ENCODE measurements around the gene TCAP.
A peak's percentile ranks its signal among the peaks of the same experiment; 100 is the strongest.

The TCAP gene

GRCh38 chr17:39665642-39666224, 584 bp downstream of the TCAP start:
- peak overlapping the region in 2 of 3 experiments; percentile 50 to 62 for H3K4me3 Mint-ChIP-seq
- H3K36me3 Mint-ChIP-seq (ENCODE audit: low read depth), result peaks cover 8% of the 10 kb centered on the region
- no peaks in the 10 kb centered on the region for H3K9me3 Mint-ChIP-seq
- TF ChIP-seq CTCF (IDR thresholded peaks at IDR 0.05; ENCODE audit: unreplicated experiment in 3 of 3), result peak in 1 of 3 experiments; percentile 6
- H3K4me1 Mint-ChIP-seq, result peaks cover 14% of the 10 kb centered on the region
- no peak overlapping the region for H3K27ac Mint-ChIP-seq
- peaks cover 52% of the 10 kb centered on the region for H3K27me3 Mint-ChIP-seq (ENCODE audit: low read depth)

GRCh38 chr17:39666231-39666600, 1.1 kb downstream of the TCAP start:
- Mint-ChIP-seq H3K9me3 (no peaks in the 10 kb centered on the region), H3K4me1 (peaks cover 9% of the 10 kb centered on the region), H3K36me3 (ENCODE audit: low read depth) (peaks cover 6% of the 10 kb centered on the region), H3K27ac (no peak overlapping the region), H3K4me3 (peak overlapping the region in 2 of 3 experiments; percentile 12 to 62), H3K27me3 (ENCODE audit: low read depth) (peaks cover 54% of the 10 kb centered on the region)
- no peak for TF ChIP-seq CTCF (IDR thresholded peaks at IDR 0.05; ENCODE audit: unreplicated experiment in 3 of 3)

GRCh38 chr17:39666601-39667261, 1.6 kb downstream of the TCAP start:
- Mint-ChIP-seq H3K27ac (no peak overlapping the region), H3K36me3 (ENCODE audit: low read depth) (peaks cover 1% of the 10 kb centered on the region), H3K9me3 (no peaks in the 10 kb centered on the region), H3K27me3 (ENCODE audit: low read depth) (peaks cover 57% of the 10 kb centered on the region), H3K4me3 (peak overlapping the region in 2 of 3 experiments; percentile 60 to 70), H3K4me1 (peaks cover 5% of the 10 kb centered on the region)
- TF ChIP-seq CTCF (IDR thresholded peaks at IDR 0.05; ENCODE audit: unreplicated experiment in 3 of 3), result no peak

GRCh38 chr17:39667262-39667944, 2.3 kb downstream of the TCAP start:
- no peaks in the 10 kb centered on the region for H3K36me3 Mint-ChIP-seq (ENCODE audit: low read depth)
- peak overlapping the region in 2 of 3 experiments; percentile 60 to 70 for H3K4me3 Mint-ChIP-seq
- peaks cover 5% of the 10 kb centered on the region for H3K4me1 Mint-ChIP-seq
- H3K27ac Mint-ChIP-seq, result no peak overlapping the region
- H3K9me3 Mint-ChIP-seq, result no peaks in the 10 kb centered on the region
- peaks cover 64% of the 10 kb centered on the region for H3K27me3 Mint-ChIP-seq (ENCODE audit: low read depth)
- TF ChIP-seq CTCF (IDR thresholded peaks at IDR 0.05; ENCODE audit: unreplicated experiment in 3 of 3), result no peak

GRCh38 chr17:39667945-39668924, 3.1 kb downstream of the TCAP start, which contains the start of gene PNMT:
Gene PNMT, plus strand, starts transcription at chr17:39668453. Its CDS starts 23 bp downstream, at chr17:39668476.
- peaks cover 5% of the 10 kb centered on the region for H3K4me1 Mint-ChIP-seq
- peaks cover 65% of the 10 kb centered on the region for H3K27me3 Mint-ChIP-seq (ENCODE audit: low read depth)
- no peak within 1 kb of the TSS for H3K27ac Mint-ChIP-seq
- H3K36me3 Mint-ChIP-seq (ENCODE audit: low read depth), result no peaks in the 10 kb centered on the region
- peak within 1 kb of the TSS; percentile 12 to 74 (median 62) for H3K4me3 Mint-ChIP-seq
- H3K9me3 Mint-ChIP-seq, result no peaks in the 10 kb centered on the region
- peak; percentile 47 to 68 (median 62) for TF ChIP-seq CTCF (IDR thresholded peaks at IDR 0.05; ENCODE audit: unreplicated experiment in 3 of 3)

Measured in nephron (organoid).